SU-DHL-6 (cell line): ENCODE measurements around the gene FUOM.

Source experiments
- H2AFZ ChIP-seq: fragments of 200-600 bp; sonication (generic); 2 replicates; pipeline ENCODE4 v1.6.1; 2014; ENCODE audit warnings: low read depth, mild to moderate bottlenecking, moderate library complexity, mixed read lengths, antibody characterized with exemption, low read length; ENCODE audit not compliant: severe bottlenecking
- H3F3A ChIP-seq: fragments of 200-600 bp; shearing (Covaris generic); 2 replicates; pipeline ENCODE4 v1.6.0; 2016; ENCODE audit warnings: antibody characterized with exemption, mild to moderate bottlenecking; ENCODE audit not compliant: insufficient read depth
- H3K27ac ChIP-seq: fragments of 200-600 bp; sonication (generic); 2 replicates; pipeline ENCODE4 v1.5.1; 2016; ENCODE audit warnings: low read depth, mild to moderate bottlenecking, low read length, moderate library complexity, mixed read lengths
- H3K27me3 ChIP-seq: fragments of 200-600 bp; sonication (generic), shearing (Covaris generic); 2 replicates; pipeline ENCODE4 v1.6.0; 2014; ENCODE audit warnings: mild to moderate bottlenecking, low read length
- H3K36me3 ChIP-seq: fragments of 200-600 bp; sonication (generic); 2 replicates; pipeline ENCODE4 v1.6.1; 2014; ENCODE audit warnings: mild to moderate bottlenecking, low read length, mixed read lengths
- H3K4me2 ChIP-seq: fragments of 300-600, 200-600 bp; shearing (Covaris generic), sonication (generic); 2 replicates; pipeline ENCODE4 v1.6.0; 2014; ENCODE audit warnings: low read length, low read depth, mild to moderate bottlenecking; ENCODE audit not compliant: poor library complexity, severe bottlenecking
- H3K4me3 ChIP-seq: fragments of 200-600 bp; sonication (generic); 2 replicates; pipeline ENCODE4 v1.5.1; 2014; ENCODE audit warnings: antibody characterized with exemption, low read length, mild to moderate bottlenecking, mixed read lengths; ENCODE audit not compliant: insufficient read depth, poor library complexity, severe bottlenecking
- H3K79me2 ChIP-seq: fragments of 200-600 bp; sonication (generic); 2 replicates; pipeline ENCODE4 v1.6.1; 2014; ENCODE audit warnings: mild to moderate bottlenecking, low read length, moderate library complexity; ENCODE audit not compliant: insufficient read depth
- H3K9ac ChIP-seq: fragments of 200-600 bp; sonication (generic); 2 replicates; pipeline ENCODE4 v1.7.0; 2014; ENCODE audit warnings: mild to moderate bottlenecking, low read length
- H3K9me2 ChIP-seq: fragments of 200-600 bp; sonication (generic); replicated peaks from 2 replicates; pipeline ENCODE4 v1.6.1; 2014; ENCODE audit warnings: low read length; ENCODE audit not compliant: insufficient read depth
- H3K9me3 ChIP-seq: fragments of 200-600 bp; sonication (generic); 2 replicates; pipeline ENCODE4 v1.6.1; 2014; ENCODE audit warnings: low read length, mixed read lengths; ENCODE audit not compliant: insufficient read depth
- H4K20me1 ChIP-seq: fragments of 200-600 bp; sonication (generic); 2 replicates; pipeline ENCODE4 v1.6.1; 2014; ENCODE audit warnings: low read depth, mild to moderate bottlenecking, antibody characterized with exemption, low read length, moderate library complexity, mixed read lengths
- CTCF ChIP-seq: fragments of 200-600 bp; sonication (generic); IDR thresholded peaks from one replicate; pipeline ENCODE4 v1.5.1; 2017; ENCODE audit warnings: antibody characterized with exemption, mild to moderate bottlenecking, low read length, moderate library complexity; ENCODE audit not compliant: insufficient read depth, poor library complexity, severe bottlenecking
- EZH2phosphoT487 ChIP-seq: fragments of 200-600 bp; sonication (generic), shearing (Covaris generic); conservative IDR thresholded peaks from 2 replicates; pipeline ENCODE4 v1.6.1; 2018; ENCODE audit warnings: mild to moderate bottlenecking, antibody characterized with exemption, low read length, moderate library complexity, mixed read lengths

FUOM gene

GRCh38 chr10:133351408-133352318, 6.2 kb downstream of the FUOM start:
- Histone ChIP-seq H3K9me2 (no peaks in the 10 kb centered on the region), H4K20me1 (no peaks in the 10 kb centered on the region), H3F3A (no peaks in the 10 kb centered on the region)

GRCh38 chr10:133350950-133351329, 6.9 kb downstream of the FUOM start:
- Histone ChIP-seq H3K9me3 (no peaks in the 10 kb centered on the region), H3K79me2 (no peaks in the 10 kb centered on the region), H3K27me3 (no peaks in the 10 kb centered on the region), H3K4me2 (no peak overlapping the region), H3K9me2 (no peaks in the 10 kb centered on the region), H3K9ac (no peak overlapping the region), H3F3A (no peaks in the 10 kb centered on the region), H3K27ac (no peak overlapping the region), H3K36me3 (no peaks in the 10 kb centered on the region), H4K20me1 (no peaks in the 10 kb centered on the region), H3K4me3 (no peak overlapping the region), H2AFZ (no peak overlapping the region)
- TF ChIP-seq CTCF, result no peak
- TF ChIP-seq EZH2phosphoT487, result no peak

More at GRCh38 chr10:133351408-133352318, 6.2 kb downstream of the FUOM start:
- H3K9me3 ChIP-seq, result no peaks in the 10 kb centered on the region
- no peaks in the 10 kb centered on the region for H3K36me3 ChIP-seq
- no peak overlapping the region for H3K27ac ChIP-seq
- H3K4me2 ChIP-seq, result no peak overlapping the region
- no peak overlapping the region for H2AFZ ChIP-seq
- no peaks in the 10 kb centered on the region for H3K79me2 ChIP-seq
- TF ChIP-seq CTCF (no peak), EZH2phosphoT487 (no peak)
- no peaks in the 10 kb centered on the region for H3K27me3 ChIP-seq
- no peak overlapping the region for H3K9ac ChIP-seq
- no peak overlapping the region for H3K4me3 ChIP-seq

- no peaks in the 10 kb centered on the region for H3K27me3 ChIP-seq
Measured at GRCh38 chr10:133350283-133350949, 7.4 kb downstream of the FUOM start.

More at GRCh38 chr10:133350283-133350949, 7.4 kb downstream of the FUOM start:
- Histone ChIP-seq H3K9me2 (no peaks in the 10 kb centered on the region), H3F3A (no peaks in the 10 kb centered on the region), H3K4me3 (no peak overlapping the region), H4K20me1 (no peaks in the 10 kb centered on the region), H3K4me2 (no peak overlapping the region), H3K36me3 (no peaks in the 10 kb centered on the region), H3K27ac (no peak overlapping the region), H2AFZ (no peak overlapping the region), H3K9me3 (no peaks in the 10 kb centered on the region), H3K9ac (no peak overlapping the region), H3K79me2 (no peaks in the 10 kb centered on the region)
- no peak for TF ChIP-seq EZH2phosphoT487
- TF ChIP-seq CTCF, result no peak
